ENCODE measurements around the gene CYBA. TPM values are rescaled to one million over a fixed set of nuclear protein-coding genes. Genes with fewer than 3 reads are reported as not detected.

Gene CYBA
- polyA plus RNA-seq, 4 donors, result 61.1 to 320 (median 175) TPM

Other genes with a start within 250 kb of the CYBA start
- 10 to 100 TPM in 2 of 4 donors, 1 to 10 TPM in 2; 8.1 to 26.6 (median 12.0) TPM for gene ZFPM1, start 197.8 kb downstream of the CYBA start, polyA plus RNA-seq
- gene ZC3H18, start 80.7 kb downstream of the CYBA start, polyA plus RNA-seq, result 10 to 100 TPM; 19.7 to 31.9 (median 28.2) TPM
- under 1 TPM in 1 of 4 donors, not detected in 3; 0.19 TPM for gene IL17C, start 12.5 kb downstream of the CYBA start, polyA plus RNA-seq
- 100 to 1,000 TPM in 1 of 4 donors, 10 to 100 TPM in 3; 28.4 to 115 (median 34.9) TPM for gene MVD, start 12.0 kb upstream of the CYBA start, polyA plus RNA-seq
- 1 to 10 TPM in 2 of 4 donors, under 1 TPM in 2; 0.45 to 3.2 (median 0.86) TPM for gene SNAI3, start 35.5 kb upstream of the CYBA start, polyA plus RNA-seq
- 10 to 100 TPM in 3 of 4 donors, 1 to 10 TPM in 1; 9.2 to 15.1 (median 12.1) TPM for gene RNF166, start 55.4 kb upstream of the CYBA start, polyA plus RNA-seq
- 10 to 100 TPM in 3 of 4 donors, 1 to 10 TPM in 1; 7.8 to 15.0 (median 11.2) TPM for gene CTU2, start 55.5 kb upstream of the CYBA start, polyA plus RNA-seq
- 10 to 100 TPM; 22.8 to 95.0 (median 57.7) TPM for gene PIEZO1, start 134.2 kb upstream of the CYBA start, polyA plus RNA-seq
- 10 to 100 TPM in 2 of 4 donors, 1 to 10 TPM in 2; 1.1 to 16.7 (median 9.0) TPM for gene CDT1, start 152.7 kb upstream of the CYBA start, polyA plus RNA-seq
- 100 to 1,000 TPM; 121 to 255 (median 222) TPM for gene APRT, start 160.9 kb upstream of the CYBA start, polyA plus RNA-seq
- 10 to 100 TPM; 28.3 to 35.4 (median 32.7) TPM for gene GALNS, start 205.9 kb upstream of the CYBA start, polyA plus RNA-seq
- gene TRAPPC2L, start 206.1 kb upstream of the CYBA start, polyA plus RNA-seq, result 100 to 1,000 TPM in 1 of 4 donors, 10 to 100 TPM in 3; 46.6 to 104 (median 72.7) TPM
- gene PABPN1L, start 215.6 kb upstream of the CYBA start, polyA plus RNA-seq, result under 1 TPM in 1 of 4 donors, not detected in 3; 0.12 TPM